ENCODE results near the gene TMEM120A. TPM values are rescaled to one million over a fixed set of nuclear protein-coding genes. Genes with fewer than 3 reads are reported as not detected.

The TMEM120A gene
- total and polyA plus RNA-seq, 2 experiments from 2014 or later: 12.7 to 22.3 TPM

GRCh38 chr7:76016191-76016947, 22.0 kb upstream of the TMEM120A start (continued):
- TF ChIP-seq ZNF331 (CRISPR knock-in tag; IDR thresholded peaks at IDR 0.05; ENCODE audit: low read depth) (no peak), JUNB (IDR thresholded peaks at IDR 0.05; ENCODE audit: unreplicated experiment) (no peak), POLR2AphosphoS5 (IDR thresholded peaks at IDR 0.05; ENCODE audit: low read depth) (no peak), EZH2 (IDR thresholded peaks at IDR 0.05; ENCODE audit: low read depth, unreplicated experiment) (no peak)

GRCh38 chr7:76011442-76011861, 17.1 kb upstream of the TMEM120A start:
- no peaks in the 10 kb centered on the region for H3K9me2 ChIP-seq (ENCODE audit: insufficient read depth)
- H4K20me1 ChIP-seq (replicated peaks; ENCODE audit: insufficient read depth): no peaks in the 10 kb centered on the region; the same call in 1 of the 2 replicates
- no peaks in the 10 kb centered on the region for H3K36me3 ChIP-seq (ENCODE audit: insufficient read depth)
- Mint-ChIP-seq H3K27ac (peak overlapping the region; percentile 49; the same call in 1 of the 2 replicates), H3K36me3 (ENCODE audit: low read depth) (peaks cover 16% of the 10 kb centered on the region), H3K27me3 (ENCODE audit: insufficient read depth, low read depth, poor library complexity) (no peaks in the 10 kb centered on the region), H3K9me3 (no peaks in the 10 kb centered on the region), H3K4me3 (no peak overlapping the region), H3K4me1 (no peaks in the 10 kb centered on the region)
- no peaks in the 10 kb centered on the region for H3K27me3 ChIP-seq (ENCODE audit: insufficient read depth)
- no peak for DNase-seq (ENCODE audit: low spot score)
- no peak overlapping the region for H2AFZ ChIP-seq
- no peaks in the 10 kb centered on the region; the same call in 1 of the 2 replicates for H3K79me2 ChIP-seq (replicated peaks; ENCODE audit: insufficient read depth)
- no peak overlapping the region for H3K27ac ChIP-seq (ENCODE audit: low read depth)
- H3F3A ChIP-seq (replicated peaks; ENCODE audit: low read depth): no peaks in the 10 kb centered on the region
- no peaks in the 10 kb centered on the region for H3K4me1 ChIP-seq (ENCODE audit: insufficient read depth)
- no peak overlapping the region for H3K4me2 ChIP-seq
- no peak overlapping the region for H3K4me3 ChIP-seq
- no peak for ATAC-seq
- TF ChIP-seq NANOG (IDR thresholded peaks at IDR 0.05; ENCODE audit: borderline replicate concordance) (no peak), EZH2 (IDR thresholded peaks at IDR 0.05; ENCODE audit: low read depth, unreplicated experiment) (no peak), STAT1 (IDR thresholded peaks at IDR 0.05; ENCODE audit: unreplicated experiment) (no peak), EZH2phosphoT487 (IDR thresholded peaks at IDR 0.05; ENCODE audit: unreplicated experiment) (no peak), ZNF114 (CRISPR knock-in tag; IDR thresholded peaks at IDR 0.05) (no peak), ZNF331 (CRISPR knock-in tag; IDR thresholded peaks at IDR 0.05; ENCODE audit: low read depth) (no peak), ZNF462 (CRISPR knock-in tag; IDR thresholded peaks at IDR 0.05) (no peak), POLR2AphosphoS5 (IDR thresholded peaks at IDR 0.05; ENCODE audit: low read depth) (no peak), CTCF (conservative IDR thresholded peaks at IDR 0.05; ENCODE audit: low read depth in 2 of 2) (no peak), JUNB (IDR thresholded peaks at IDR 0.05; ENCODE audit: unreplicated experiment) (no peak), REST (IDR thresholded peaks at IDR 0.05; ENCODE audit: unreplicated experiment) (no peak)

Measured in GM23338 (cell line).